HG03097 (cell line): Measurements from ENCODE around the gene MCRIP1.
A peak's percentile ranks its signal among the peaks of the same experiment; 100 is the strongest.

Experiments used
- ATAC-seq: cut with Tn5 transposase; IDR thresholded peaks from one replicate; pipeline ENCODE4 v1.9.1; 2021; ENCODE audit not compliant: unreplicated experiment, low FRiP score

Gene MCRIP1

DNA sequence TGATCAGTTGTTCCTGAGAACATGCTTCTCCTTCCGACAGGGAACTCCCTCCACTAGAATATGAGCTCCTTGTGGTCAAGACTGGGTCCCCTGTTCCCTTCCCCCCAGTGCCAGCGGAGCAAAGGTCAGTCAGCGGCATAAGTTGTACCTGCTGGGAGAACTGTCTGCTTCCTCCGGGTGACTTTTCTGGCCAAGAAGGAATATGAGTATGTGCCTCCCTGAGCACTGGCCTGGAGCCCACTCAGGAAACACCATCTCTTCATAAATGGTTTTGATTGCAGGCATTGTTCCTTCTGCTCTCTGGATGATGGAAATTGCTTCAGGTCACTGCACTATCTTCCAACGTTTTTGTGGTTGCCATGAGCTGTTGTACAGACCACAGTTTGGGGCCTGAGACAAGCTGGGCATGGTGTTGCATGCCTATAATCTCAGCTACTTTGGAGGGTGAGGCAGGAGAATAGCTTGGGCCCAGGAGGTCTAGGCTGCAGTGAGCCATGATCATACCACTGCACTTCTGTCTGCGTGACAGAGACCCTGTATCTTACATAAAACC, 30.1 kb upstream of the MCRIP1 start:
- no peak for ATAC-seq

- peak; percentile 79 for ATAC-seq
These were observed 27.9 kb upstream of the MCRIP1 start for GRCh38 chr17:81860756-81861568.

DNA sequence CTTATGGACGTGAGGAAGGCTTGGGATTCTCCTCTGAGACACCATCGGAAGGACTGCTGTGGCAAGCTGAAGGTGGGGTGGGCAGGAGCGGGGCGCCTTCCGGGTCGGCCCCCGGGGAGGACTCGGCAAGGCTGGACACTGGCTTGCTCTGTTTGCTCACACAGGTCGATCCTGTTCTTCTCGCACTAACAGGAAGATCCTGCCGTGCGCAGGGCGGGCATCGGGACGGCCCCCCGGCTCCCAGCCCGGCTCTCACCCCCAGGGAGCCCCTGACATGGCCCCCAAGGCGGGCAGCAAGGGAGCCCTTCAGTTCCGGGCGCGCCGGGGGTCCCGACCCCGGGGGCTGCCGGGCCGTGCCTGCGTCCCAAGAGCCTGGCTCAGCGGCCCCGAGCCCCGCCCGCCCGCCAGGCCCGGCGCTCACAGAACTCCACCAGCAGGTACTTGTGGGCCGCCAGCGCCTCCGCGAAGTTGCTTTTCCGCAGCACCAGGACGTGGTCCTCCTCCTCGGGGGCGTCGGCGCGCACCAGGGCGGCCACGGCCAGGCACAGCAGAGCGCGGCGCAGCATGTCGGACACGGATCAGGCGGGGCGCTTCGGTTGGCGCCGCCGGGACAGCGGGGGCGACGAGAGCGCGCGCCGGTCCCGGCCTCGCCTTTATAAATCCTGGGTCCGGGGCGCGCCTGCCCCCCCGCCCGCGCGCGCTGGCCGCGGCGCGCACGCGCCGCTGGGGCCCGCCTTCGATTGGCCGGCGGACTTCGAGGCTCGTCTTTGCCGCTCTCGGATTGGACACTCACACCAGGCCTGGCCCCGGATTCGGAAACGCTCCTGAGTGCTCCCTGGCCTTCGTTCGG, 27.0 kb upstream of the MCRIP1 start, which contains the start of gene P4HB:
Gene P4HB, minus strand, starts transcription at position 630 of the 850 bp plus-strand sequence. Its CDS starts 64 bp downstream, at position 566.
- ATAC-seq, result no peak

DNA sequence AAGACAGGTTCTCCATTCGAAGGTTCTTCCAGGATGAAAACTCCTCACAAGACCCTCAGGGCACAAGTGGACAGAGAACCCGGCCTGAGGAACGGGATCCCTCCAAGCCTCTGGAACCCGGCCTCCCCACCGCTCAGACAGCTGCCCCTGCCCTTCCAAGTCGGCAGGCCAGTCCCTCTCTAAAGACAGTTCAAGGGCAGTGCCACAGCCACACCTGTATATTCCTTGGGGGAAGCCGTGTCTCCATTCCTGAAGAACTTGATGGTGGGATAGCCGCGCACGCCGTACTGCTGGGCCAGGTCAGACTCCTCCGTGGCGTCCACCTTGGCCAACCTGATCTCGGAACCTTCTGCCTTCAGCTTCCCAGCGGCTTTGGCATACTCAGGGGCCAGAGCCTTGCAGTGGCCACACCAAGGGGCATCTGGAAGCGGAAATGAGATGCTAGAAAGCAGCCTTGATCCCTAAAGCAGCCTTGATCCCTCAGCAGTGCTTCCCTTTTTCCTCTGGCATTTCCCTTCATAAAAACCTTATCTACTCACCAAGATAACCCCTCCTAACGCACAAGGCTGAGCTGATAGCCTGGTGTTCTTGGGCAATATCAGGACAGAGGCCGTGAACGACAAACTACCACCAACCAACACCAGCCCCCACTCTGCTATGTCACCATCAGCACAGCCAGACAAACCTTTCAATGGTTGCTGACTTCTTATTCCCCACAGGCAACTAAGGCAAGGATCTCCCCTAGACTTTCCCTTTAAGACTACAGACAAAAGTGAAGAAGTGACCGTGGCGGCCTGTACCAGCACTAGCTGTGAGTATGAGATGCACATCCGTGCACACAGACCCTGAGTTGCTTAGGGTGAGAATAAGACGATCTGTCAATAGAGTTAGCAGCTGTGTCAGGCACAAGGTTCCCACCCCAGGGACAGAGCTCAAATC, 26.1 kb upstream of the MCRIP1 start:
- no peak for ATAC-seq

- ATAC-seq, result no peak
These were observed 25.3 kb upstream of the MCRIP1 start for GRCh38 chr17:81858170-81858966.

GRCh38 chr17:81854974-81855774, 22.1 kb upstream of the MCRIP1 start:
- no peak for ATAC-seq

GRCh38 chr17:81852237-81852636, 19.1 kb upstream of the MCRIP1 start:
- no peak for ATAC-seq

GRCh38 chr17:81851423-81851822, 18.3 kb upstream of the MCRIP1 start:
- ATAC-seq, result no peak

- ATAC-seq, result no peak
These were observed 16.4 kb upstream of the MCRIP1 start for GRCh38 chr17:81849457-81849856.

GRCh38 chr17:81846743-81847689, 13.9 kb upstream of the MCRIP1 start:
- ATAC-seq, result no peak

- no peak for ATAC-seq
These were observed 13.0 kb upstream of the MCRIP1 start for GRCh38 chr17:81845881-81846742.

DNA sequence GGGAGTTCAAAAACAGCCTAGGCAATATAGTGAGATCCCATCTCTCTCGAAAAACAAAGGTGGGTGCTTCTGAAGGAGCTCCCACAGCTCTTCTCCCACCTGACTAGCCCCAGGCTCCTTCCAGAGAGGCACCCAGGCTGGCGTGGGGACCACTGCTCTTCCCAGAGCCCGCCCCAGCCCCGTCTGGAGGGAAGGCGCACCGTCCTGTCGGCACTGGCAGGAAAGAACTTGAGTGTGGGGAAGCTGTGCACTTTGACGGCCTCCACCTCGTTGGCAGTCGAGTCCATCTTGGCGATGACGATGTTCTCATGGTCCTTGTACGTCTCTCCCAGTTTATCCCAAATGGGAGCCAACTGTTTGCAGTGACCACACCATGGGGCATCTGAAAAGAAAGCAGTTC, 12.3 kb upstream of the MCRIP1 start:
- no peak for ATAC-seq

DNA sequence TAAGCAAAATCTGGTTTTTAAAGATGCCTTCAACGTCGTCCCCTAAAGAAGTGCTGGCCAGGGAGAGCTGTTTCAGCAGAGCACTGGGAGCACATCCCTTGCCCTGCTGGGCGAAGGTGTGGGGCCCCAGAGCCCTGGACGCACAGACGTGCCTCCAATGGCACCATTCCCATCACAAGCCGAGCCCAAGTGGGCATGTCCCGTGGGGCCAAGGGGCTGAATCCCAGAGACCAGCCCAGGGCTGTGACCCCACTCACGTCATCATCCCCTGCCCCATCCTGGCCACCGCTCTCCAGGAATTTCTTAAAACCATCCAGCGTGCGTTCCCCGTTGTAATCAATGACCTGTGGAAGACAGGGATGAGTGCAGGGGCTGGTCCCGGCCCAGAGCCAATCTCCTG, 11.8 kb upstream of the MCRIP1 start:
- ATAC-seq, result no peak

GRCh38 chr17:81844327-81844851, 11.3 kb upstream of the MCRIP1 start:
- no peak for ATAC-seq

- ATAC-seq, result no peak
These were observed 10.7 kb upstream of the MCRIP1 start for GRCh38 chr17:81843713-81844326.
